ENCODE data around the gene JADE3. TPM values are rescaled to one million over a fixed set of nuclear protein-coding genes. Genes with fewer than 3 reads are reported as not detected.

The JADE3 gene
- polyA plus RNA-seq = 1 to 10 TPM; 1.8 to 4.9 (median 2.5) TPM

GRCh38 chrX:46912098-46912602, at the start of gene JADE3:
Gene JADE3 (plus strand): TSS chrX:46912421. CDS start chrX:46984895, 72,474 bp downstream.
- H3K27ac ChIP-seq (ENCODE audit: low read depth, low read length) = no peak within 1 kb of the TSS
- 0 to 37% (median 2%) methylated on average over 21 to 56 of the region's 64 CpGs for WGBS, 3 donors

GRCh38 chrX:46863072-46863471, 49.1 kb upstream of the JADE3 start:
- H3K27ac ChIP-seq (ENCODE audit: low read depth, low read length) = no peak overlapping the region
- WGBS, 3 donors = 81 to 97% (median 94%) methylated on average over 2 of the region's 2 CpGs

GRCh38 chrX:46864606-46865005, 47.6 kb upstream of the JADE3 start:
- no peak overlapping the region for H3K27ac ChIP-seq (ENCODE audit: low read depth, low read length)
- WGBS, 3 donors = 90 to 100% (median 96%) methylated on average over 2 of the region's 2 CpGs

GRCh38 chrX:46865281-46865680, 46.9 kb upstream of the JADE3 start:
- no peak overlapping the region for H3K27ac ChIP-seq (ENCODE audit: low read depth, low read length)
- 66 to 88% (median 73%) methylated on average over 4 of the region's 4 CpGs for WGBS, 3 donors

- no peak overlapping the region for H3K27ac ChIP-seq (ENCODE audit: low read depth, low read length)
Measured at GRCh38 chrX:46866726-46867125, 45.5 kb upstream of the JADE3 start.

- H3K27ac ChIP-seq (ENCODE audit: low read depth, low read length) = no peak overlapping the region
- 53 to 89% (median 57%) methylated on average over 2 of the region's 2 CpGs for WGBS, 3 donors
Measured at GRCh38 chrX:46873746-46874145, 38.5 kb upstream of the JADE3 start.

GRCh38 chrX:46876901-46877300, 35.3 kb upstream of the JADE3 start:
- no peak overlapping the region for H3K27ac ChIP-seq (ENCODE audit: low read depth, low read length)

- WGBS, 3 donors = 47 to 92% (median 72%) methylated on average over 1 of the region's 1 CpG
- H3K27ac ChIP-seq (ENCODE audit: low read depth, low read length) = no peak overlapping the region
Measured at GRCh38 chrX:46882266-46882665, 30.0 kb upstream of the JADE3 start.

- 78 to 93% (median 80%) methylated on average over 3 of the region's 3 CpGs for WGBS, 3 donors
- no peak overlapping the region for H3K27ac ChIP-seq (ENCODE audit: low read depth, low read length)
Measured at GRCh38 chrX:46884799-46885198, 27.4 kb upstream of the JADE3 start.

GRCh38 chrX:46898207-46898606, 14.0 kb upstream of the JADE3 start:
- no peak overlapping the region for H3K27ac ChIP-seq (ENCODE audit: low read depth, low read length)

GRCh38 chrX:46903458-46904242, 8.6 kb upstream of the JADE3 start:
- WGBS, 3 donors = 0 to 11% (median 1%) methylated on average over 11 to 14 of the region's 14 CpGs

GRCh38 chrX:46904626-46905025, 7.6 kb upstream of the JADE3 start:
- no peak overlapping the region for H3K27ac ChIP-seq (ENCODE audit: low read depth, low read length)
- 63 to 76% (median 72%) methylated on average over 2 of the region's 2 CpGs for WGBS, 3 donors

More at GRCh38 chrX:46903458-46904242, 8.6 kb upstream of the JADE3 start:
- H3K27ac ChIP-seq (ENCODE audit: low read depth, low read length) = no peak overlapping the region

- 86 to 95% (median 94%) methylated on average over 3 of the region's 3 CpGs for WGBS, 3 donors
- H3K27ac ChIP-seq (ENCODE audit: low read depth, low read length) = no peak overlapping the region
Measured at GRCh38 chrX:46910415-46910814, 1.8 kb upstream of the JADE3 start.

- 0 to 27% (median 1%) methylated on average over 48 to 94 of the region's 109 CpGs for WGBS, 3 donors
Measured at GRCh38 chrX:46912603-46913491, 626 bp downstream of the JADE3 start.

GRCh38 chrX:46913667-46914066, 1.4 kb downstream of the JADE3 start:
- no peak overlapping the region for H3K27ac ChIP-seq (ENCODE audit: low read depth, low read length)
- 2 to 32% (median 2%) methylated on average over 14 of the region's 14 CpGs for WGBS, 3 donors

More at GRCh38 chrX:46912603-46913491, 626 bp downstream of the JADE3 start:
- H3K27ac ChIP-seq (ENCODE audit: low read depth, low read length) = no peak overlapping the region

GRCh38 chrX:46916273-46916672, 4.1 kb downstream of the JADE3 start:
- no peak overlapping the region for H3K27ac ChIP-seq (ENCODE audit: low read depth, low read length)
- 43 to 82% (median 67%) methylated on average over 2 of the region's 2 CpGs for WGBS, 3 donors

- no peak overlapping the region for H3K27ac ChIP-seq (ENCODE audit: low read depth, low read length)
- WGBS, 3 donors = 91% methylated on average over 1 of the region's 1 CpG; no CpG with 5 or more reads in 1 of the 3 donors
Measured at GRCh38 chrX:46917622-46918021, 5.4 kb downstream of the JADE3 start.

GRCh38 chrX:46918434-46918833, 6.2 kb downstream of the JADE3 start:
- H3K27ac ChIP-seq (ENCODE audit: low read depth, low read length) = no peak overlapping the region
- 64 to 92% (median 89%) methylated on average over 1 of the region's 1 CpG for WGBS, 3 donors

GRCh38 chrX:46920235-46920634, 8.0 kb downstream of the JADE3 start:
- no peak overlapping the region for H3K27ac ChIP-seq (ENCODE audit: low read depth, low read length)
- WGBS, 3 donors = 65 to 73% (median 73%) methylated on average over 4 of the region's 4 CpGs
